ENCODE results near the gene SAMD4A. TPM values are rescaled to one million over a fixed set of nuclear protein-coding genes. Genes with fewer than 3 reads are reported as not detected.

Gene SAMD4A
- polyA plus RNA-seq, 3 donors = 3.2 to 8.6 (median 4.2) TPM

DNA sequence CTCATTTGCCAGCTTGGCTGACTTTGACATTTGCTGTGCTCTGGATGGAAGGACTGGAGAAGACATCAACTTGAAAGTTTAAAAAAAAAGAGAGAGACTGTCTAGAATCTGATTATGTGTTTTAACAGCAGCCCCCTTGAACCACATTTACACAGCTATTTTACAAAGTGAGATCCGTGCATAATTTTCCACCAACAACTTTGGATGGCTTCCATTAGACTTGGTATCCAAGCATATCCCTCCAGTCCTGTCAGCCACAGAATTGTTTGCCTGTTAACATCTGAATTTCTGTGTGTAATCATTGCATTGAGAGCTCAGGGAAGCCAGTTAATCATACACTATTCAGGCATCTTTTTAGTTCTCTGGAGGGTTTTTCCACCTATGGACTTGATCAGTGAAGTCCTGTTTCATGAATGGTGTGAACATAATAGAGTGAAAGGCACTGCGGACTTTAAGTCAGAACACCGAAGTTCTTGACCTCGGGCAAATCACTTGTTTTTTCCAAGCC is 93.7 kb downstream of the SAMD4A start:
- intact Hi-C loops (cut with micrococcal nuclease) = no loop called here
- H3K27me3 Mint-ChIP-seq (ENCODE audit: low read depth in 3 of 3) = peaks cover 1 to 4% (median 2%) of the 10 kb centered on the region in 3 donors

DNA sequence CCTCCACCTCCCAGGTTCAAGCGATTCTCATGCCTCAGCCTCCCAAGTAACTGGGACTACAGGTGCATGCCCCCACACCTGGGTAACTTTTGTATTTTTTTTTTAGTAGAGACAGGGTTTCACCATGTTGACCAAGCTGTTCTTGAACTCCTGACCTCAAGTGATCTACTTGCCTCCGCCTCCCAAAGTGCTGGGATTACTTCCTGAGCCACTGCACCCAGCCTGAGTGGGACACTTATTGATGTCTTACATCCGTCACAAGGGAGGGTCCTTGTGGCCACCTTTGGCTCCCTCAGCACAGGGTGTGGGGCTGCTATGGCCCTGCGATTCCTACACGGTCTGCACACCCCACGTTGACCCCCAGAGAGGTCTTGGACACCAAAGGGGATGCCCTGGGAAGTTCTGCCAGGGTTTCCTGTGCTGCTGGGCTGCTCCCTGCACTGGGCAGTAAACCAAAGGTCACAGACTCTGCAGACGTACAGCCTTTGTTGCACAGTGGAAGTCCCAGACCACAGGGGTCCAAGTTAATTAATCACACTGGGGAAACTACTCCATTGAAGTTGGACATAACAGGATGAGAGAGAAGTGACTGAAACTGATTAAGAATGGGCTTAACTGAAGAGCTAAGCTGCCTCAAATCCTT is 95.7 kb downstream of the SAMD4A start:
- peaks cover 2% of the 10 kb centered on the region for H3K4me1 Mint-ChIP-seq
- no peaks in the 10 kb centered on the region for H3K36me3 Mint-ChIP-seq
- Histone ChIP-seq H3K27me3 (ENCODE audit: control insufficient read depth in 2 of 2, insufficient read depth in 2 of 2, low read length in 2 of 2) (no peaks in the 10 kb centered on the region), H3K9me3 (replicated peaks in 1 of 2; ENCODE audit: control insufficient read depth in 1 of 2, insufficient read depth in 1 of 2, low read length in 2 of 2) (no peaks in the 10 kb centered on the region), H3K4me2 (replicated peaks; ENCODE audit: extremely low read depth, low read length, poor library complexity, severe bottlenecking) (no peak overlapping the region), H3K27ac (ENCODE audit: low read depth in 1 of 2, low read length in 2 of 2) (no peak overlapping the region), H4K20me1 (ENCODE audit: insufficient read depth, low read length) (no peaks in the 10 kb centered on the region), H3K4me1 (ENCODE audit: control insufficient read depth in 1 of 2, insufficient read depth in 2 of 2, low read length in 2 of 2) (no peaks in the 10 kb centered on the region), H2AFZ (ENCODE audit: insufficient read depth, low read depth, low read length, poor library complexity, severe bottlenecking) (no peak overlapping the region), H3K4me3 (replicated peaks in 1 of 3; ENCODE audit: low read depth in 2 of 3, low read length in 3 of 3) (no peak overlapping the region), H3K79me2 (ENCODE audit: insufficient read depth, low read length) (no peaks in the 10 kb centered on the region), H3K9ac (ENCODE audit: insufficient read depth, low read length, poor library complexity, severe bottlenecking) (no peak overlapping the region), H3K36me3 (replicated peaks in 1 of 2; ENCODE audit: control insufficient read depth in 1 of 2, insufficient read depth in 2 of 2, low read length in 2 of 2) (no peaks in the 10 kb centered on the region)
- peaks cover 0 to 3% (median 1%) of the 10 kb centered on the region in 3 donors for H3K27me3 Mint-ChIP-seq (ENCODE audit: low read depth in 3 of 3)
- peak overlapping the region in 1 of 7 donors; percentile 68 for H3K27ac Mint-ChIP-seq
- TF ChIP-seq, protein P1, sequence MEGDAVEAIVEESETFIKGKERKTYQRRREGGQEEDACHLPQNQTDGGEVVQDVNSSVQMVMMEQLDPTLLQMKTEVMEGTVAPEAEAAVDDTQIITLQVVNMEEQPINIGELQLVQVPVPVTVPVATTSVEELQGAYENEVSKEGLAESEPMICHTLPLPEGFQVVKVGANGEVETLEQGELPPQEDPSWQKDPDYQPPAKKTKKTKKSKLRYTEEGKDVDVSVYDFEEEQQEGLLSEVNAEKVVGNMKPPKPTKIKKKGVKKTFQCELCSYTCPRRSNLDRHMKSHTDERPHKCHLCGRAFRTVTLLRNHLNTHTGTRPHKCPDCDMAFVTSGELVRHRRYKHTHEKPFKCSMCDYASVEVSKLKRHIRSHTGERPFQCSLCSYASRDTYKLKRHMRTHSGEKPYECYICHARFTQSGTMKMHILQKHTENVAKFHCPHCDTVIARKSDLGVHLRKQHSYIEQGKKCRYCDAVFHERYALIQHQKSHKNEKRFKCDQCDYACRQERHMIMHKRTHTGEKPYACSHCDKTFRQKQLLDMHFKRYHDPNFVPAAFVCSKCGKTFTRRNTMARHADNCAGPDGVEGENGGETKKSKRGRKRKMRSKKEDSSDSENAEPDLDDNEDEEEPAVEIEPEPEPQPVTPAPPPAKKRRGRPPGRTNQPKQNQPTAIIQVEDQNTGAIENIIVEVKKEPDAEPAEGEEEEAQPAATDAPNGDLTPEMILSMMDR (IDR thresholded peaks at IDR 0.05) = no peak
- no peak overlapping the region for H3K4me3 Mint-ChIP-seq
- intact Hi-C loops (cut with micrococcal nuclease) = no loop called here
- no peaks in the 10 kb centered on the region for H3K9me3 Mint-ChIP-seq
- DNase-seq = no peak
- 92% methylated on average over 5 of the region's 7 CpGs for WGBS (ENCODE audit: insufficient coverage)

More for the DNA sequence above, 93.7 kb downstream of the SAMD4A start:
- H4K20me1 ChIP-seq (ENCODE audit: insufficient read depth, low read length) = no peaks in the 10 kb centered on the region
- no peaks in the 10 kb centered on the region for H3K9me3 ChIP-seq (replicated peaks in 1 of 2; ENCODE audit: control insufficient read depth in 1 of 2, insufficient read depth in 1 of 2, low read length in 2 of 2)
- peaks cover 2% of the 10 kb centered on the region for H3K4me1 Mint-ChIP-seq
- no peaks in the 10 kb centered on the region for H3K9me3 Mint-ChIP-seq
- no CpG with 5 or more reads among the region's 4 CpGs for WGBS (ENCODE audit: insufficient coverage)
- TF ChIP-seq, protein P1 (IDR thresholded peaks at IDR 0.05) = no peak
- H3K4me1 ChIP-seq (ENCODE audit: control insufficient read depth in 1 of 2, insufficient read depth in 2 of 2, low read length in 2 of 2) = no peaks in the 10 kb centered on the region
- H3K27me3 ChIP-seq (ENCODE audit: control insufficient read depth in 2 of 2, insufficient read depth in 2 of 2, low read length in 2 of 2) = no peaks in the 10 kb centered on the region
- H3K36me3 Mint-ChIP-seq = no peaks in the 10 kb centered on the region
- no peak for DNase-seq
- no peak overlapping the region for H3K27ac ChIP-seq (ENCODE audit: low read depth in 1 of 2, low read length in 2 of 2)
- no peak overlapping the region for H2AFZ ChIP-seq (ENCODE audit: insufficient read depth, low read depth, low read length, poor library complexity, severe bottlenecking)
- no peaks in the 10 kb centered on the region for H3K79me2 ChIP-seq (ENCODE audit: insufficient read depth, low read length)
- no peaks in the 10 kb centered on the region for H3K36me3 ChIP-seq (replicated peaks in 1 of 2; ENCODE audit: control insufficient read depth in 1 of 2, insufficient read depth in 2 of 2, low read length in 2 of 2)
- H3K4me3 ChIP-seq (replicated peaks in 1 of 3; ENCODE audit: low read depth in 2 of 3, low read length in 3 of 3) = no peak overlapping the region
- no peak overlapping the region for H3K9ac ChIP-seq (ENCODE audit: insufficient read depth, low read length, poor library complexity, severe bottlenecking)
- no peak overlapping the region for H3K4me3 Mint-ChIP-seq
- no peak overlapping the region for H3K4me2 ChIP-seq (replicated peaks; ENCODE audit: extremely low read depth, low read length, poor library complexity, severe bottlenecking)
- H3K27ac Mint-ChIP-seq = no peak overlapping the region
